OCI-LY1 (cell line): ENCODE data around the gene SLC40A1.

Source experiments
- EZH2 ChIP-seq: fragments of 200-600 bp; sonication (generic), shearing (Covaris generic); IDR thresholded peaks from 2 replicates; pipeline ENCODE4 v1.8.0; 2017; ENCODE audit warnings: borderline replicate concordance, mixed run types, mild to moderate bottlenecking, antibody characterized with exemption, low read length, moderate library complexity, mixed read lengths
- TF ChIP-seq, protein P1 (sequence below): fragments of 200-600 bp; sonication (generic), shearing (Covaris generic); IDR thresholded peaks from 2 replicates; pipeline ENCODE4 v1.5.1; 2017; ENCODE audit warnings: mild to moderate bottlenecking, antibody characterized with exemption, low read length, moderate library complexity, mixed read lengths

DNA sequence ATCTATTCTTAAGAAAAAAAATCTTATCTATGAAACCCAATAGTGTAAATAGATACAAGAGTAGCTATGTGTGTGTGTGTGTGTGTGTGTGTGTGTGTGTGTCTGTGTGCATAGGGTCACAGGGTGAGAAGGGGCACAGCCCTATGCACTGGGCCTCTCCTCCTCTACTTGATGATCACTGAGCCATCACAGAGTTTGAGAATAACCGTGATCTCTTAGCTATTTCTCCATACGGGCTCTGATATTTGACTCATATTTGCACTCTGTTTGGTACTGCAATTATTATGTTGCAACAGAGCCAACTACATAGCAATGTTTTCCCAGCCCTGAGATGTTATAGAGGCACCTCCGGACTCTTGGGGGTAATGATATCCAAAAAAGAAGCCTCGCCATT lies 28.8 kb upstream of the SLC40A1 start:
- TF ChIP-seq, protein P1, sequence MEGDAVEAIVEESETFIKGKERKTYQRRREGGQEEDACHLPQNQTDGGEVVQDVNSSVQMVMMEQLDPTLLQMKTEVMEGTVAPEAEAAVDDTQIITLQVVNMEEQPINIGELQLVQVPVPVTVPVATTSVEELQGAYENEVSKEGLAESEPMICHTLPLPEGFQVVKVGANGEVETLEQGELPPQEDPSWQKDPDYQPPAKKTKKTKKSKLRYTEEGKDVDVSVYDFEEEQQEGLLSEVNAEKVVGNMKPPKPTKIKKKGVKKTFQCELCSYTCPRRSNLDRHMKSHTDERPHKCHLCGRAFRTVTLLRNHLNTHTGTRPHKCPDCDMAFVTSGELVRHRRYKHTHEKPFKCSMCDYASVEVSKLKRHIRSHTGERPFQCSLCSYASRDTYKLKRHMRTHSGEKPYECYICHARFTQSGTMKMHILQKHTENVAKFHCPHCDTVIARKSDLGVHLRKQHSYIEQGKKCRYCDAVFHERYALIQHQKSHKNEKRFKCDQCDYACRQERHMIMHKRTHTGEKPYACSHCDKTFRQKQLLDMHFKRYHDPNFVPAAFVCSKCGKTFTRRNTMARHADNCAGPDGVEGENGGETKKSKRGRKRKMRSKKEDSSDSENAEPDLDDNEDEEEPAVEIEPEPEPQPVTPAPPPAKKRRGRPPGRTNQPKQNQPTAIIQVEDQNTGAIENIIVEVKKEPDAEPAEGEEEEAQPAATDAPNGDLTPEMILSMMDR = no peak
- no peak for TF ChIP-seq EZH2
